Suprapubic skin (tissue), 3 donors: ENCODE data around the gene FCRL1.

Experiments
- POLR2A ChIP-seq, 2 donors: fragments of 450-650 bp; IDR thresholded peaks; one replicate each; pipeline ENCODE4 v1.6.1; 2017; ENCODE audit warnings: antibody characterized with exemption in 2 of 2, mild to moderate bottlenecking in 2 of 2, moderate library complexity in 2 of 2
- TF ChIP-seq, protein P1 (sequence below), 2 donors: fragments of 200-600 bp in 1 of 2; fragments of 450-650 bp in 1 of 2; sonication (generic) in 1 of 2; IDR thresholded peaks; one replicate each; pipeline ENCODE4 v1.5.1; 2016 to 2019; ENCODE audit warnings: antibody characterized with exemption in 2 of 2, mild to moderate bottlenecking in 1 of 2, moderate library complexity in 1 of 2

DNA sequence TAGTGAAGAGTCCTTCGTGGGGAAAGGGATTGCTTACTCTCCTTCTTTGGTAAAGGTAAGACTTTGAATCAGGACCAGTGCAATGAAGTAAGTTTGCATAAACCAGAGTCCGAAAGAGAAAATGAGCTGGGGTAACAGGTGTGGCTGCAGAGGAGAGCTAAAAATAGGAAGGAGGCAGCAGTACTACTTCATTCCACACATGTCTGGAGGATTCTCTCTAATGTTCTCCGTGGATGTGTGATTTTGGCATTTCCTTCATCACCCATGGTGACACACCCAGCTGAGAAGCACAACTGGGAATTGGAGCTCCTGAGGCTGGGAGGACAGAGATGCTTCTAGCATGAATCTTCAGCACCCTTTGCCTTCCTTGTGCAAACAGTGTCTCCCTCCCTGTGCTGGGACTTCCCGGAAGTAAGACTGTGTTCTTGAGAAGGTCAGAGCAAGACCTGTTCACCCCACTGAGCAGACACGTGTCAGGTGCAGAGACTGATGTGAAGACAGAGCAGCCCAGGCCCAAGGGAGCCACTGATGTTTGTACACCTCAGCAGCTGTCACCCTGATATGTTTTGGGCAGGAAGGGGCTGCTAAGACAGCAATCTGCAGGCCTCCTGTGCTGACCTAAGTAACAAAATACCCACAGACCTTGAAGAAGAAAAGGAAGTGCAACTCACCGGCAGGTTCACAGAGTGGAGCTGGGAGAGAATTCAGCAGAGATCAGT is 13.3 kb downstream of the FCRL1 start:
- TF ChIP-seq, protein P1, sequence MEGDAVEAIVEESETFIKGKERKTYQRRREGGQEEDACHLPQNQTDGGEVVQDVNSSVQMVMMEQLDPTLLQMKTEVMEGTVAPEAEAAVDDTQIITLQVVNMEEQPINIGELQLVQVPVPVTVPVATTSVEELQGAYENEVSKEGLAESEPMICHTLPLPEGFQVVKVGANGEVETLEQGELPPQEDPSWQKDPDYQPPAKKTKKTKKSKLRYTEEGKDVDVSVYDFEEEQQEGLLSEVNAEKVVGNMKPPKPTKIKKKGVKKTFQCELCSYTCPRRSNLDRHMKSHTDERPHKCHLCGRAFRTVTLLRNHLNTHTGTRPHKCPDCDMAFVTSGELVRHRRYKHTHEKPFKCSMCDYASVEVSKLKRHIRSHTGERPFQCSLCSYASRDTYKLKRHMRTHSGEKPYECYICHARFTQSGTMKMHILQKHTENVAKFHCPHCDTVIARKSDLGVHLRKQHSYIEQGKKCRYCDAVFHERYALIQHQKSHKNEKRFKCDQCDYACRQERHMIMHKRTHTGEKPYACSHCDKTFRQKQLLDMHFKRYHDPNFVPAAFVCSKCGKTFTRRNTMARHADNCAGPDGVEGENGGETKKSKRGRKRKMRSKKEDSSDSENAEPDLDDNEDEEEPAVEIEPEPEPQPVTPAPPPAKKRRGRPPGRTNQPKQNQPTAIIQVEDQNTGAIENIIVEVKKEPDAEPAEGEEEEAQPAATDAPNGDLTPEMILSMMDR (IDR thresholded peaks at IDR 0.05): no peak
- TF ChIP-seq POLR2A (IDR thresholded peaks at IDR 0.05): no peak
